Measurements from ENCODE around the gene ANXA3.

ANXA3 gene

GRCh38 chr4:78565971-78566372, 14.4 kb downstream of the ANXA3 start:
- H3K4me2 ChIP-seq (ENCODE audit: low read depth, low read length): no peak overlapping the region
- H3K4me1 ChIP-seq (ENCODE audit: low read length): peaks cover 13% of the 10 kb centered on the region
- no peaks in the 10 kb centered on the region for H3K9me2 ChIP-seq (replicated peaks; ENCODE audit: insufficient read depth, low read length)
- 0 out of 2 replicates have a peak, but pooled peaks cover 7% of the 10 kb centered on the region for H3F3A ChIP-seq (ENCODE audit: insufficient read depth, low read length)
- H3K79me2 ChIP-seq (ENCODE audit: low read length): no peaks in the 10 kb centered on the region
- H3K4me3 ChIP-seq (ENCODE audit: low read length): no peak overlapping the region
- no peaks in the 10 kb centered on the region for H3K36me3 ChIP-seq (replicated peaks; ENCODE audit: insufficient read depth, low read length)
- no peak for TF ChIP-seq EZH2phosphoT487 (IDR thresholded peaks at IDR 0.05; ENCODE audit: low read length)
- H3K27me3 ChIP-seq (replicated peaks; ENCODE audit: insufficient read depth, low read length): no peaks in the 10 kb centered on the region
- no peaks in the 10 kb centered on the region for H4K20me1 ChIP-seq (ENCODE audit: insufficient read depth, low read length)
- H2AFZ ChIP-seq (ENCODE audit: low read length): no peak overlapping the region
- no peaks in the 10 kb centered on the region for H3K9me3 ChIP-seq (replicated peaks; ENCODE audit: insufficient read depth, low read length)
- no peak overlapping the region for H3K27ac ChIP-seq (ENCODE audit: low read length)
- no peak overlapping the region for H3K9ac ChIP-seq (ENCODE audit: low read length)
- DNase-seq: no peak

- no peak for TF ChIP-seq EZH2 (optimal IDR thresholded peaks at IDR 0.05; ENCODE audit: low read depth, low read length)
- no peak for TF ChIP-seq CTCF (IDR thresholded peaks at IDR 0.05; ENCODE audit: low read length)
- TF ChIP-seq EZH2phosphoT487 (IDR thresholded peaks at IDR 0.05; ENCODE audit: low read length): no peak
- H3K4me1 ChIP-seq (ENCODE audit: low read length): peaks cover 13% of the 10 kb centered on the region
- H3K36me3 ChIP-seq (replicated peaks; ENCODE audit: insufficient read depth, low read length): no peaks in the 10 kb centered on the region
- no peaks in the 10 kb centered on the region for H3K79me2 ChIP-seq (ENCODE audit: low read length)
- no peaks in the 10 kb centered on the region for H3K9me3 ChIP-seq (replicated peaks; ENCODE audit: insufficient read depth, low read length)
- peak overlapping the region; percentile 7; the same call in 1 of the 2 replicates for H3K27ac ChIP-seq (ENCODE audit: low read length)
- H2AFZ ChIP-seq (ENCODE audit: low read length): no peak overlapping the region
- no peaks in the 10 kb centered on the region for H3K9me2 ChIP-seq (replicated peaks; ENCODE audit: insufficient read depth, low read length)
- H3K27me3 ChIP-seq (replicated peaks; ENCODE audit: insufficient read depth, low read length): no peaks in the 10 kb centered on the region
- peak; percentile 55 for DNase-seq
- H3K4me2 ChIP-seq (ENCODE audit: low read depth, low read length): peak overlapping the region; percentile 5; the same call in 1 of the 2 replicates
- H3K9ac ChIP-seq (ENCODE audit: low read length): no peak overlapping the region
- H4K20me1 ChIP-seq (ENCODE audit: insufficient read depth, low read length): no peaks in the 10 kb centered on the region
- 0 out of 2 replicates have a peak, but pooled peaks cover 7% of the 10 kb centered on the region for H3F3A ChIP-seq (ENCODE audit: insufficient read depth, low read length)
- H3K4me3 ChIP-seq (ENCODE audit: low read length): no peak overlapping the region
Observed at GRCh38 chr4:78566834-78567499, 15.4 kb downstream of the ANXA3 start.

- H3K9me2 ChIP-seq (replicated peaks; ENCODE audit: insufficient read depth, low read length): no peaks in the 10 kb centered on the region
- no peaks in the 10 kb centered on the region for H3K36me3 ChIP-seq (replicated peaks; ENCODE audit: insufficient read depth, low read length)
- H3F3A ChIP-seq (ENCODE audit: insufficient read depth, low read length): 0 out of 2 replicates have a peak, but pooled peaks cover 7% of the 10 kb centered on the region
- no peak overlapping the region for H2AFZ ChIP-seq (ENCODE audit: low read length)
- H3K9me3 ChIP-seq (replicated peaks; ENCODE audit: insufficient read depth, low read length): no peaks in the 10 kb centered on the region
- H3K27ac ChIP-seq (ENCODE audit: low read length): peak overlapping the region; percentile 7; the same call in 1 of the 2 replicates
- H3K27me3 ChIP-seq (replicated peaks; ENCODE audit: insufficient read depth, low read length): no peaks in the 10 kb centered on the region
- no peaks in the 10 kb centered on the region for H4K20me1 ChIP-seq (ENCODE audit: insufficient read depth, low read length)
- H3K4me3 ChIP-seq (ENCODE audit: low read length): no peak overlapping the region
- no peak overlapping the region for H3K9ac ChIP-seq (ENCODE audit: low read length)
- H3K4me1 ChIP-seq (ENCODE audit: low read length): peaks cover 13% of the 10 kb centered on the region
- no peaks in the 10 kb centered on the region for H3K79me2 ChIP-seq (ENCODE audit: low read length)
- DNase-seq: no peak
- peak overlapping the region; percentile 5; the same call in 1 of the 2 replicates for H3K4me2 ChIP-seq (ENCODE audit: low read depth, low read length)
- TF ChIP-seq EZH2 (optimal IDR thresholded peaks at IDR 0.05; ENCODE audit: low read depth, low read length): no peak
- no peak for TF ChIP-seq EZH2phosphoT487 (IDR thresholded peaks at IDR 0.05; ENCODE audit: low read length)
- TF ChIP-seq CTCF (IDR thresholded peaks at IDR 0.05; ENCODE audit: low read length): no peak
Observed at GRCh38 chr4:78567500-78568060, 16.0 kb downstream of the ANXA3 start.
